COLO668 (cell line): ENCODE measurements around the gene OR2C1.
A peak's percentile ranks its signal among the peaks of the same experiment; 100 is the strongest.

ENCODE experiments used
- DNase-seq: peaks from one replicate; lab custom pipeline; 2025; ENCODE audit not compliant: unreplicated experiment; lab: John Stamatoyannopoulos, UW

Gene OR2C1

GRCh38 chr16:3355589-3355988 lies at the start of gene OR2C1:
TSS of gene OR2C1 (plus strand) at chr16:3355889. CDS start at chr16:3355941, 52 bp downstream.
- DNase-seq, result no peak

GRCh38 chr16:3306078-3306477 lies 49.6 kb upstream of the OR2C1 start:
- no peak for DNase-seq

DNA sequence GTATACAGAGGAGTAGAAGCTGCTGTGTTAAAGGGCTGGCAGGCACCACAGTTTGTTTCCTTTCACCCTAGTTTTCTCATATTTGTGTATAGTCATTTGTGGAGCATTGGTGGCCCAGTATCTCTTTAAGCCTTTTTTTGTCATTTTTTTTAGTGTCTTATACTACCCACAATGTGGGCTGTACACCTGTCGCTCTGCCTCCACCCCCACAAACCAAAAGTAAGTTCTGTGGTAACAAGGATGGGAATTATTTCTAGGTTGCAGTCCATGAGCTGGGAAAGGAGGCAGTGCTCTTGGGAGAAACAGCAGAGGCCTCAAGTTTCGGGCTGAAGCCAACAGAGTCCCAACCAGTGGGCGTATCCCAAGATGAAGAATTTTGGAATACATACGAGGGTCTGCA lies 44.2 kb upstream of the OR2C1 start:
- DNase-seq, result no peak

DNA sequence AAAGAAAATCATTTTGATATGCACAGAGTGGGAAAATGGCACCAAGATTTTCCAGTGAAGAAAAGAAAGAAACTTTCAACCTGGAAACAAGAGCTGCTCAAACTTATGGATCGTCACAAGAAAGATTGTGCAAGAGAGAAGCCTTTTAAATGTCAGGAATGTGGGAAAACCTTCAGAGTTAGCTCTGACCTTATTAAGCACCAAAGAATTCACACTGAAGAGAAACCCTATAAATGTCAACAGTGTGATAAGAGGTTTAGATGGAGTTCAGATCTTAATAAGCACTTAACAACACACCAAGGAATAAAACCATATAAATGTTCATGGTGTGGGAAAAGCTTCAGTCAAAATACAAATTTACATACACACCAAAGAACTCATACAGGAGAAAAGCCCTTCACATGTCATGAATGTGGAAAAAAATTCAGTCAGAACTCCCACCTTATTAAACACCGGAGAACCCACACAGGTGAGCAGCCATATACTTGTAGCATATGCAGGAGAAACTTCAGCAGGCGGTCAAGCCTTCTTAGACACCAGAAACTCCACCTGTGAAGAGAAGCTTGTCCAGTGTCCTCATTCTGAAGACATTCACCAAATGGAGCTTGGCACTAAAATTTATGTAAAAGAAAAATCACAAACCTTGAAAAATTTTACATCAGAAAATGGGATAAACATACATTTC lies 38.2 kb upstream of the OR2C1 start:
- DNase-seq, result no peak

- DNase-seq, result no peak
These were observed 33.9 kb upstream of the OR2C1 start for GRCh38 chr16:3321816-3322215.

DNA sequence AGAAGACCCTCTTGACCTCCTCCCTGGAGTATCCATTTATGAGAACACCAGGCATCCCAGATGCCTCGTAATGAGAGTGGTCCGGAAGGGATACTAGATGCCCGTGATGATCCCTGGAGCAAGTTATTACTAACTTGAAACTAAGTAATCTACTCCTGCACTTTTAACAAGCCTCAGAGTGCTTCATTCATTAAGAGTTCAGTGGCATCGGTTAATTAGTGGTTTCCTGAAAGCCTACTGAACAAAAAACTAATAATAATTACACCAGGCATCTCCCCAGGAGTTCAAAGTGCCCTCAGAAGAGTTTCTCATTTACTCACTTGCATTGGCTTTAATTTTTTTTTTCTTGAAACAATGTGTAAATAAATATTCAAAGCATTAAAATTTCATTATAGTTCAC lies 28.2 kb upstream of the OR2C1 start:
- no peak for DNase-seq

DNA sequence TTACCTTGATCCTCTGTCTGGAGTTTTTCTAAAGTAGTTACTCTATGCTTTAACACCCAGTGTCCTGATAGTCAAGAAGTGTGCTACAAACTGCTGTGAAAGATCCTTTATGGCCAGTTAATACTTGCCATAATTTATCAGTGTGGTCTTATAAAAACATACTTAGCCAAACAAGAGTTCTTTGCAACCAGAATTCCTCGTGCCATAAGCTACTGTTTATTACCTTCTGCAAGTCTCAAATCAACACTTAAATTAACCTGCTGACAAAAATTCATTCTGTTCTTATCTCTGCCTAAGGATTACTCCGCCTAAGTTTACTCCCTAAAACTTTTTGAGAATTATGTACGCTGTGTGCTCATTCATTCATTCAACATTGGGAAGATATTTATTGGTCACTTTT lies 27.6 kb upstream of the OR2C1 start:
- DNase-seq, result no peak

DNA sequence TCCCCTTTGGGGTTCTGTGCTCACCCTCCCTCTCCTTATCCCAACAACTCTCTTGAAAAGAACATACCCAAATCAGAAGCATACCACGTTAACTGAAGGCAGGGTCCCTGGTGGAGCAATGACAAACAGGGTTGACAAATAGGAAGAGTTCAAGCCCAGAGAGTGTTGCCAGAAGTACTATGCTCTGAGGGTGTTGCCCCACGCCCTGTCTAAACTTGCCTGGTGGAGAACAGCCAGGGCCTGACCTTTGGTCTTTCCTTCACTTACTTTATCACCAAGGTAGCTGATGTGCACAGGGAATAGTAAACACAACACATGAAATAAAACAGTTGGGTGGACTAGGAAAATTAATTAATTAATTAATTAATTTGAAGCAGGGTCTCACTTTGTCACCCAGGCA lies 27.0 kb upstream of the OR2C1 start:
- DNase-seq, result no peak

GRCh38 chr16:3346041-3346440 lies 9.6 kb upstream of the OR2C1 start:
- DNase-seq, result no peak

- DNase-seq, result no peak
These were observed 8.1 kb upstream of the OR2C1 start for GRCh38 chr16:3347586-3347985.

DNA sequence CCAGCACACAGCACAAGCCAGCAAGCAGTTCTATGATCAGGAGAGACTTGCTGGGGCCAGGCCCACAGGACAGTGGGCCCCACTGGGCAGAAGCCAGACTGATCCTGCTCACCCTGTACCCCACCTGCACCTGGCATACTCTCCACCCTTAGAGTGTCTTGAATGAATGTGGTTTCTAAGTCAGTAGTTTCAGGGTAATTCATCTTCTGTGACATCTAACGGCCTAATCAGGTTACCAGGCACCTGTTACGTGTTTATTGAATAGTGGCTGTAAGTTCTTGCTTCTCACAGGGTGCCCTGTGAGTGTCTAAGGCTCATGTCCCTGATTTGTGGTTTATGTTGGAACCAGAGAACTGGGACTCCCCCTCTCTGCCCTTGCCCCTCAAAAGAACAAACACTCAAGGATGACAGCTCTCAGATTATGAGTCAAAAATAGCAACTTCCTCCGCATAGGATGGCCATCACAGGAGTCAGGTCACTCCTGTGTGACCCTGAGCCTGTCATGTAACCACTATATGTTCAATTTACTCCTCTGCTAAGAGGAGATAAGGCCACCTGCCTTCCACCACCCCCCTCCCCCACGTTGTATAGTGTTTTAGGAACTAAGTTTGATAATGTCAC lies 7.0 kb upstream of the OR2C1 start:
- peak; percentile 25 for DNase-seq

- DNase-seq, result peak; percentile 6
These were observed 6.5 kb upstream of the OR2C1 start for GRCh38 chr16:3349175-3349574.

- no peak for DNase-seq
These were observed 429 bp downstream of the OR2C1 start for GRCh38 chr16:3356118-3356517.

GRCh38 chr16:3358871-3359270 lies 3.2 kb downstream of the OR2C1 start:
- DNase-seq, result no peak

- DNase-seq, result no peak
These were observed 7.2 kb downstream of the OR2C1 start for GRCh38 chr16:3362931-3363330.

DNA sequence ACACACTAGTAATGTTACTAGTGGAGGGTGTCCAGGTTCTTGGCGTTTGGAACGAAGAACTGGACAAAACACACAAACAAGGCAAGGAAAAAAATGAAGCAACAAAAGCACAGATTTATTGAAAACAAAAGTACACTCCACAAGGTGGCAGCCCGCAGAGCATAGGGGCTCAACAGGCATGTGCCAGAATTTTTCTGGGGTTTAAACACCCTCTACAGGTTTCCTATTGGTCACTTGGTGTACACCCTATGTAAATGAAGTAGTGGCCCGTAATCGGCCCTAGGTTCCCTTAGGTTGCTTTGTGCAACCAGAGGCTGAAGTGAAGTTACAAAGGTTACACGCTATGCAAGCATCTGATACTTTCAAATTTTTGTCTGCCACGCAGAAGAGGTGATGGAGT lies 8.1 kb downstream of the OR2C1 start:
- no peak for DNase-seq

GRCh38 chr16:3364774-3365427 lies 9.2 kb downstream of the OR2C1 start:
- DNase-seq, result peak; percentile 71

DNA sequence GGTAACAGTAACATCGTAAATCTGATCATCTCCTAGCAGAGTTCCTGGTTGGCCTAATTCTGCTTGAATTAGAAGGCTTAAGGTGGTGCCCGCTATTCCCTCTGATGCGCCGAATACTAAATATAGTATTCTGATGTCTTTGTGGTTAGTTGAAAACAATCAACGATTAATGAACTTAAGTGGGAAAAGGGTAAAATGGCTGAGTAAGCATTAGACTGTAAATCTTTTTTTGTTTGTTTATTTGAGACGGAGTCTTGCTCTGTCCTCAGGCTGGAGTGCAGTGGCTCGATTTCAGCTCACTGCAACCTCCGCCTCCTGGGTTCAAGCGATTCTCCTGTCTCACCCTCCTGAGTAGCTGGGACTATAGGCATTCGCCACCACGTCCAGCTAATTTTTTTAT lies 13.4 kb downstream of the OR2C1 start:
- no peak for DNase-seq

DNA sequence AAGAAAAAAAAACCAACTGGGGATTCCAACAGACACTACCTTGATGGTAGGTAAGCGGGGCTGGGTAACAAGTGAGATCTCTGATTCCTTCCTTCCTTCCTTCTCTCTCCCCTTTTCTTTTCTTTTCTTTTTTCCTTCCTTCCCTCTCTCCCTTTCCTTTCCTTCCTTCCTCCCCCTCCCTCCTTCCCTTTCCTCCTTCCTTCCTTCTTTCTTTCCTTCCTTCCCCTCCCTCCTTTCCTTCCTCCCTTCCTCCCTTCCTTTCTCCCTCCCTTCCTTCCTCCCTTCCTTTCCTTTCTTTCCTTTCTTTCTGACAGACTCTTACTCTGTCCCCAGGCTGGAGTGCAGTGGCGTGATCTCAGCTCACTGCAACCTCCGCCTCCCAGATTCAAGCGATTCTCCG lies 20.0 kb downstream of the OR2C1 start:
- DNase-seq, result no peak

DNA sequence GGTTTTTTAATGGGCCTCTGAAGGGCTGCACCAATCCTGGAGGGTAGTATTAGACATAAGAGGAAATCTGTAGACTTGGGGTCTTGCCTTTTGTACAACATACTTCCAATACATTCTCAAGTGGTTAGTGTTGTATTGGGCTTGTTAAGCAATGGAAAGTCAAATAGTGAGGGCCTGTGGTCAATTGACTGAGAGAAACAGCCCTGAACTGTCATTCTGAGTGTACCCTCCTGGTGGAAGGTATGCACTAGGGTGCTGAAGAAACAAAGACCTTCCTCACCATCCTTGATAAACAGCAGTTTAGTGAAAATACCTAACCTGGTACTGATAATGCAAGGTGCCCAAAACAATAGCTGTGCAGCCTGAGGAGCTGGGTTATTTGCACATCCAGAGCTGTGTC lies 22.2 kb downstream of the OR2C1 start:
- DNase-seq, result no peak

GRCh38 chr16:3383045-3383448 lies 27.4 kb downstream of the OR2C1 start:
- no peak for DNase-seq

GRCh38 chr16:3388325-3388724 lies 32.6 kb downstream of the OR2C1 start:
- DNase-seq, result no peak
